ENCODE measurements around the gene KLHL29.

DNA sequence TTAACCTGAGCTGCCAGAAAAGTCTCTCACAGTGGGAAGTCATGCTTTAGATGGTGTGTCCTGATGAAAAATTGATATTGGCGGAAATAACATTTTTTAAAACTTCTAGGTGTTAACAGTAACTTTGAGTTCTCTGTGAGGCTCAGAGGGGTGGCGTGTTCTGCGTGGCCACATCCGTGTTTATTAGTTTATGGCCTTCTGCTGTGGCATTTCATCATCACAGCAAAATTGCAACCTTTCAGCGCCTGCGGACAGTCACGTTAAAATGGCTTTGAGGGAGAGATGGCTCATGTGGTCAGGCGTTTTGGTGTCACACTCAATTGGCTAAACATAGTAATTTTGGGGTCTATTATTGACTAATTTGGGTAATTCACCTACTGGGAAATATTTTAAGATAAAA, 42.4 kb downstream of the KLHL29 start:
- TF ChIP-seq POLR2A (IDR thresholded peaks at IDR 0.05), result no peak
- TF ChIP-seq, protein P1, sequence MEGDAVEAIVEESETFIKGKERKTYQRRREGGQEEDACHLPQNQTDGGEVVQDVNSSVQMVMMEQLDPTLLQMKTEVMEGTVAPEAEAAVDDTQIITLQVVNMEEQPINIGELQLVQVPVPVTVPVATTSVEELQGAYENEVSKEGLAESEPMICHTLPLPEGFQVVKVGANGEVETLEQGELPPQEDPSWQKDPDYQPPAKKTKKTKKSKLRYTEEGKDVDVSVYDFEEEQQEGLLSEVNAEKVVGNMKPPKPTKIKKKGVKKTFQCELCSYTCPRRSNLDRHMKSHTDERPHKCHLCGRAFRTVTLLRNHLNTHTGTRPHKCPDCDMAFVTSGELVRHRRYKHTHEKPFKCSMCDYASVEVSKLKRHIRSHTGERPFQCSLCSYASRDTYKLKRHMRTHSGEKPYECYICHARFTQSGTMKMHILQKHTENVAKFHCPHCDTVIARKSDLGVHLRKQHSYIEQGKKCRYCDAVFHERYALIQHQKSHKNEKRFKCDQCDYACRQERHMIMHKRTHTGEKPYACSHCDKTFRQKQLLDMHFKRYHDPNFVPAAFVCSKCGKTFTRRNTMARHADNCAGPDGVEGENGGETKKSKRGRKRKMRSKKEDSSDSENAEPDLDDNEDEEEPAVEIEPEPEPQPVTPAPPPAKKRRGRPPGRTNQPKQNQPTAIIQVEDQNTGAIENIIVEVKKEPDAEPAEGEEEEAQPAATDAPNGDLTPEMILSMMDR (IDR thresholded peaks at IDR 0.05), result no peak
